Activated CD8-positive, alpha-beta memory T cell treated with anti-CD3 and anti-CD28 coated beads for 48 hours (primary cell): ENCODE results near the gene TNPO3.

Source experiments
- DNase-seq, 3 experiments: peaks; one replicate each; pipeline ENCODE4 v3.0.0-alpha.2; 2020; ENCODE audit warnings: low read depth in 2 of 3, low spot score in 2 of 3

TNPO3 gene

GRCh38 chr7:128940494-128941322 is 114.2 kb downstream of the TNPO3 start:
- DNase-seq, result no peak

GRCh38 chr7:128939861-128940410 is 115.0 kb downstream of the TNPO3 start:
- DNase-seq, result no peak

- DNase-seq, result no peak
Measured at GRCh38 chr7:128939075-128939860, 115.6 kb downstream of the TNPO3 start.

GRCh38 chr7:128938544-128939074 is 116.3 kb downstream of the TNPO3 start:
- DNase-seq, result no peak

GRCh38 chr7:128937647-128938543 is 117.0 kb downstream of the TNPO3 start, which contains the start of gene IRF5:
TSS of gene IRF5 (plus strand) at chr7:128937927. CDS start at chr7:128942082, 4,155 bp downstream.
- no peak for DNase-seq

- DNase-seq, result no peak
Measured at GRCh38 chr7:128937271-128937646, 117.7 kb downstream of the TNPO3 start.

GRCh38 chr7:128936798-128937197 is 118.1 kb downstream of the TNPO3 start:
- DNase-seq, result no peak

GRCh38 chr7:128935342-128935730 is 119.6 kb downstream of the TNPO3 start:
- DNase-seq, result no peak

GRCh38 chr7:128934361-128935341 is 120.3 kb downstream of the TNPO3 start:
- no peak for DNase-seq

- no peak for DNase-seq
Measured at GRCh38 chr7:128933180-128933891, 121.6 kb downstream of the TNPO3 start.

GRCh38 chr7:128932862-128933179 is 122.1 kb downstream of the TNPO3 start:
- no peak for DNase-seq

GRCh38 chr7:128931965-128932861 is 122.7 kb downstream of the TNPO3 start:
- DNase-seq, result no peak

- no peak for DNase-seq
Measured at GRCh38 chr7:128931190-128931798, 123.6 kb downstream of the TNPO3 start.

GRCh38 chr7:128928882-128929788 is 125.8 kb downstream of the TNPO3 start:
- no peak for DNase-seq

GRCh38 chr7:128928159-128928813 is 126.6 kb downstream of the TNPO3 start:
- no peak for DNase-seq
